Dedifferentiated amniotic fluid mesenchymal stem cell (primary cell): ENCODE data around the gene TJAP1.
A peak's percentile ranks its signal among the peaks of the same experiment; 100 is the strongest.
"Not testable (repeated sequence)": the region's sequence is repeated elsewhere in the genome, so short reads cannot be mapped to it uniquely, and the experiment has no call there.

ENCODE experiments used
- DNase-seq: peaks from one replicate; pipeline ENCODE4 v3.0.0-alpha.2; 2016; ENCODE audit errors: extremely low spot score

The TJAP1 gene

DNA sequence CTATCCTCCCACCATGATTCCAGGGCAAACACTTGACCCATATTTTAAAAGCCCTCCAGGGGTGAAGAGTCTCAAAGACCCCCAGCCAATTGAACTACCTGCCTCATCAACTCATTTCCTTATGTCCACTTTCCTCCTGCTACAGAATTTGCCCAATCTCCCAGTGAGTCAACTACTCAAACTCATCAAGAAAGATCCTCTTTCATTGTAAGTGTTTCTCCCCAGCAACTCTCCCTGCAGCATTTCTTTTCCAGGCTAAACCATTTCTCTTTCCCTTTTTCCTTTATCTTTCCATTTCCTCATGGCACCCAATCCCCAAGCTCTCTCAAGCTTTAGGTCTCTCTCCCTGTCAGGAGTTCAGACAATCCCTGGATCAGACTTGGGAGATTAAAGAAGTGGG is 23.5 kb upstream of the TJAP1 start:
- no peak for DNase-seq

DNA sequence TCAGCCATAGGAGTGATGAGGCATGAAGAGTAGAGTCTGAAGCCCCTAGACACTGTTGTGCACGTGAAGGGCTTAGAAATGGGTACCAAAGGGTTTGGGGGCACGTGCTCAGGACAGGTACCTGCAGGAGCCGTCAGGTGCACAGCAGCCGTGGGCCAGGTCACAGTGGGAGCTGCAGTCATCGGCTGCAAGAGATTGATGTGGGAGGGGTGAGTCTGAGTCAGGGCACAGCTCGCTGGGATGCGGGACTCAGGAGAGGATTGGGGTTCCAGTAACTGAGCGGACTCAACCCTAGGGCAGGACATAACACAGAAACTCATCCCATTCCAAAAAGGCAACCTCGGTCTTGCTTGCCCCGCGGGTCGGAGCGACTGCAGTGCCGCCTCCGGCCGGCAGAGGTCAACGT is 23.1 kb upstream of the TJAP1 start:
- no peak for DNase-seq

DNA sequence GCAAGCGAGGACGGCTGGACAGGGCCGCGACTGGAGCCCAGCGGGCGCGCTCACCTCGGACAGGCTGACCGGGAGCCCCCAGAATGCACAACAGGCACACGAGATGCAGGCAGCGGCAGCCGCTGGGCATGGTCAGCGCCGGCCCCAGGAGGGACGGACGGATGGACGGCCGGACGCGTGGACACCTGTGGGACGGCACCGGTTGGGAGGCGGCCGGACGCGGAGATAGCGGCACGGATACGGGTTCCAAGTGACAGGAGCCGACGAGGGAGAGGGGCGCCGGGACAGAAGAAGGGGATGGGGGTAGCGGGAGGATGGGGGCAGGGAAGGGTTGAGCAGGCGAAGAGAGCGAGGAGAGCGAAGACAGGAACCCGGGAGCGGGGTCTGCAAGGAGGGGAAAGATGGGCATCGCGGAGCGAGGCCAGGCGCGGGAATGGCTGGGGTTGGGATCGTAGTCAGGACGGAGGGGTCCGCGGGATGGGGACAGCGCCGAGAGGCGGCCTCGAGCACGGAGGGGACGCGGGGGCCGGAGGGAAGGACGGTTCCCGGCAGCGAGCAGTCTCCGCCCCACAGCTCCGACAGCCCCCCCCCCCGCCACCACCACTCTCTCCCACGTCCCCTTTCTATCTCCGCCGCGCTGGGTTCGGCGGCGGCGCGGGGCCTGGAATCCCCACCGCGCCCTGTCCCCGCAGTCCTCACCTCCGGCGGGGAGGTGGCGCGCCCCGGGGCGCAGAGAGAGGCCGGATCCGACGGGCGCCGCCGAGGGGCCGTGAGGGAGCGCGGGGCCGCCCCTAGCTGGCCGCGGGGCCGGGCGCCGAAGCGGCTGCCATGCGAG is 22.5 kb upstream of the TJAP1 start:
- DNase-seq: peak; percentile 74

DNA sequence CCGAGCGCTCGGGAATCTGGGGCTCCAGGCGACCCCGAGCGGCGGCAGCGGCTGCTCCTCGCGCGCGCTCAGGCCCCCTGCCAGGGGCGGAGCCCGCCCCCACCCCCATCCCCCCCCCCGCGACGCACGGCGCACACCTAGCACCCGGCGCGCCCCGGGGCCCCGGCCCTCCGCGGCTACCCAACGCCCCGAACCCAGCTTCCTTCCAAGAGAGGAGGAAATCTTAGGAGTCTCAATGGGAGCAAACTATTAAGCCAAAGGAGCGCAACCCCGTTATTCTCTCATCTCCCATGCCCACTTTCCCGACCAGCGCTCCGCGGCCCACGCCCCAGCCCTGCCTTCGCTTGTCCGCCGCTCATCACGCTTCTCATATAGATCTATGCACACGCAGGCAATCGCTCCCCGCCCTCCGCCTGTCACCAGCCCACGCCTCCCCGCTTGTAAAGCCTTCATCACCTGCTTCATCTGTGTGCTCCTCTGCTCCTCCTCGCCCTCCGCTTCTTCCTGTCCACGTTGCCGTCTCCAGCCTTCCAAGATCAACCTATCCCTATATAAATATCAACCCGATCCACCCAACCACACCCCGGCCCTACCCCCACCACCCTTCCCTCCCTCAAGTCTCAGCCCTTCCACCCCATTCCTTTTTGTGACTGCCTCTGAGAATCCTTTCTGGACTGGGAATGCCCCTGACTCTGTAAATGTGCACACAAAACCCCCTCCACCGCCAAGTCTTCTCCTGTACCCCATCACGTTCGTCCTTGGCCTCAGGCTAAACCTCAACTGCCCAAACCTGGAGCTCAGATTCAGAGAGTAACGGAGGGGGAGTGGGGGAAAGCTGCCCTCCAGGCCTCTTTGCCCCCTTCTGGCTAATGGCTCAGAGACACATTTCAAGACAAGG is 21.6 kb upstream of the TJAP1 start, which contains the start of gene DLK2:
TSS of gene DLK2 (minus strand) at position 18 of the 898 bp plus-strand sequence. CDS start 723 bp downstream, outside the sequence.
- no peak for DNase-seq

DNA sequence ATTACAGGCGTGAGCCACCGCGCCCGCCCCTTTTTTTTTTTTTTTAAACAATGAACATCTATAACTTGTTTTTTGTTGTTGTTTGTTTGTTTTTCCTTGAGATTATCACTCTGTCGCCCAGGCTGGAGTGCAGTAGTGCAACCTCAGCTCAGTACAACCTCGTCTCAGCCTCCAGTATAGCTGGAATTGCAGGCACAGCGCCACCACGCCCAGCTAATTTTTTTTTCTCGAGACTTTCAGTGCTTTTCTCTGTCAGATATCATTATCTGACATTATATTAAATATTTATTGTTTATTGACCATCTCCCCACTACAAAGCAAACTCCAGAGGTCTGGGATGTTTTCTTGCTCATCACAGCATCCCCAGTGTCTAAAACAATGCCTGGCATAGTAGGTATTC is 19.7 kb upstream of the TJAP1 start:
- DNase-seq: no peak

DNA sequence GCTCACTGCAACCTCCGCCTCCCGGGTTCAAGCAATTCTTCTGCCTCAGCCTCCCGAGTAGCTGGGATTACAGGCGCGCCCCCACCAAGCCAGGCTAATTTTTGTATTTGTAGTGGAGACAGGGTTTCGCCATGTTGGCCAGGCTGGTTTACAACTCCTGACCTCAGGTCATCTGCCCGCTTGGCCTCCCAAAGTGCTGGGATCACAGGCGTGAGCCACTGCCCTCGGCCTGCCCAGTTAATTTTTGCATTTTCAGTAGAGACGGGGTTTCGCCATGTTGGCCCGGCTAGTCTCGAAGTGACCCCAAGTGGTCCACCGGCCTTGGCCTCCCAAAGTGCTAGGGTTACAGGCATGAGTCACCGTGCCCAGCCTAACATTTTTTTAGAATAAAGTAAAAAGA is 19.2 kb upstream of the TJAP1 start:
- not testable (repeated sequence) for DNase-seq

DNA sequence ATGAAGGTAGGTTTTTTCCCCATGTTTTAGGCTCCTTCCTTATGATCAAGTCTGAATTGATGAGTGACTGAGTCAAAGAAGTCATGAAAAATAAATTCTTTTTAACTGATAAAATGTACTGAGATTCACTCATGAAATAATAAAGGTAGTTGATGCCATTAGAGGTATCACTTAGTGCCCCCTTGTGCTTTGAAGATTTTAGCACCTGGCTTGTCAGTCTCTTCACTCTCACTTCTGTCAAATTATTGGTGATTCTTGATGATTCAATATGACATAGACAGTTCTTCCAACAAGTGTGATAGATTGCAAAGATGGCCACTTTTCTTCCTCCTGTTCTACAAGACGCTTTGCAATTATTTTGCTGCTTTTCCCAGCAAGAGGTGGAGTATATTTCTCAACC is 17.8 kb upstream of the TJAP1 start:
- DNase-seq: no peak

DNA sequence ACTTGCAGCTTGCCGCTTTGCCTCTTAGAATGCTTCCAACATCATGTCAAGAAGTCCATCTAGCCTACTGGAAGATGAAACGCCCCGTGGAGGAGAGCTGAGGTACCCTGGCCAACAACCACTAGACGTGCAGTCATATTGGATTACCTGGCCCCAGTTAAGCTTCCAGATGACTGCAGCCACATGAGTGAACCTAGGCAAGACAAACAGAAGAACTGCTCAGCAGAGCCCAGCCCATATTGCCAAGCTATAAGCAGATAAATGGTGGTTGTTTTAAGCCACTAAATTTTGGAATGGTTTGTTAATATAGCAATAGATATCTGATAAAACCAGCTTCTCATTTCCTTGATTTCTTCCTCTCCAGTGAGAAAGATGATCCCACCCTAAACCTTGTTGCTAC is 17.3 kb upstream of the TJAP1 start:
- DNase-seq: no peak

DNA sequence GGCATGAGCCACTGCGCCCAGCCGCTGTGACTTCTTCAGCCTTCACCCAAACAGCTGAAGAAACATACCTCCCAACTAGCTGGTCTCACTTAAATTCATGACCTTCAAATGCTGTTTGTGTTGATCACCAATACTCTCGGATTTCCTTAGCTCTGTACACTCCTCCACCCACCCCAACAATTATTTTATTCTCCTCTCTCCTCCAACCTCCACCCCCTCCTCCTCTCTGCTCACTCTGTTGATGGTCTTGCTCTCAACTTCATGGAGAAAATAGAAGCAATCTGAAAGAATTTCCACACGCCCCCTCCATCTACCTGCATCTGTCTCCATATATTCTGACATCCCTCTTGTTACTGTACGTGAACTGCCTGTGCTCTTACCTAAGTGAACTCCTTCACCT is 15.4 kb upstream of the TJAP1 start:
- no peak for DNase-seq

DNA sequence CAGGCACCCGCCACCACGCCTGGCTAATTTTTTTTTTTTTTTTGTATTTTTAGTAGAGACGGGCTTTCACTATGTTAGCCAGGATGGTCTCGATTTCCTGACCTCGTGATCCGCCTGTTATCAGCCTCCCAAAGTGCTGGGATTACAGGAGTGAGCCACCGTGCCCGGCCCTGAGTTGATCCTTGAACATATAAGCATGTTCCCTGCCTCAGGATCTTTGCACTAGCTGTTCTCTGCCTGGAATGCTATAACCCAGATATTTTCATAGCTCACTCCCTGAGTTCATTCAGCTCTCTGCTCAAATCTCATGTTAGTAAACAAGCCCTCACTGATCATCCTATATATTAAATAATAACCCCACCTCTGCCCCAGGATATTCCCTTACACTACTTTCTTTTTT is 13.0 kb upstream of the TJAP1 start:
- no peak for DNase-seq

DNA sequence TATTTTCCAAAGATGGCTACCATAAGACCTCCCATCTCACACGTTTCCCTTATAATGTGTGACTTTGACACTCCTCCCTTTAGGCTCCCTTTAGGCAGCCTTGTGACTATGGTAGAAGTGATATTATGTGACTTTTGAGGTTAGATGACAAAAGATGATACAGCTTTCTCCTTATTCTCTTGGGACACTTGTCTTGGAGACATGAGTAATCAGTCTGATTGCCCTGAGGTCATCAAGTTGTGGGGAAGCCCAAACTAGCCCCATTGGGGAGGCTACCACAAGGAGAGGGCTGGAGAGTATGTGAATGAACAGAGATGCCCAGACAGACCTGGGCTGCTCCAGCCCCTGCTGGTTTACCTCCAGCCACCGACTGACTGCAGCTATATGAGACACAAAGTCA is 11.4 kb upstream of the TJAP1 start:
- DNase-seq: no peak

DNA sequence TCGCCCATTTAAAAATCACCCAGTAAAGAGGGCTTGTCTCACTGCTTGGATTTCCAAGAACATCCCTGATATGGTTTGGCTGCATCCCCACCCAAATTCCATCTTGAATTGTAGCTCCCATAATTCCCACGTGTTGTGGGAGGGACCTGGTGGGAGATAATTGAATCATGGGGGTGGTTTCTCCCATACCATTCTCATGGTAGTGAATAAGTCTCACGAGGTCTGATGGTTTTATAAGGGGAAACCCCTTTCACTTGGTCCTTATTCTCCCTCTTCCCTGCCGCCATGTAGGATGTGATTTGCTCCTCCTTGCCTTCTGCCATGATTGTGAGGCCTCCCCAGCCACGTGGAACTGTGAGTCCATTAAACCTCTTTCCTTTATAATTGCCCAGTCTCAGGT is 10.1 kb upstream of the TJAP1 start:
- not testable (repeated sequence) for DNase-seq

DNA sequence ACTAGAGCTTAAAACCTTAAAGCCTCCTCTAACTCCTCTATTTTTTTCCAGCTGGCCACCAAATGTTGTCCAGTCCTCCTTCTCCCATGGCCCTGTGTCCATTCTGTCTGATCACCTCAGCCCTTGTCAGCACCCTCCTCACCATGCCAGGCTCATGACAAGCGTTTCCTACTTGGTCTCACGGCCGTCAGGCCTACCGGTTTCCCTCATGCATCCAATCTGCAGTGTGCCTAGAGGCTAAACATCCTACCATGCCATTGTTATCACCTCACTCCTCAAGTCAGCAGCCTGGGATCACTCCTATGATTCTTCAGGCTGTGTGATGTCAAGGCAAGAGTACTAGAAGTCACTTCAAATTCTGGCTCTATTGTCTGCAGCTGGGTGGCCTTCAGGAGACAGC is 9.6 kb upstream of the TJAP1 start:
- no peak for DNase-seq

DNA sequence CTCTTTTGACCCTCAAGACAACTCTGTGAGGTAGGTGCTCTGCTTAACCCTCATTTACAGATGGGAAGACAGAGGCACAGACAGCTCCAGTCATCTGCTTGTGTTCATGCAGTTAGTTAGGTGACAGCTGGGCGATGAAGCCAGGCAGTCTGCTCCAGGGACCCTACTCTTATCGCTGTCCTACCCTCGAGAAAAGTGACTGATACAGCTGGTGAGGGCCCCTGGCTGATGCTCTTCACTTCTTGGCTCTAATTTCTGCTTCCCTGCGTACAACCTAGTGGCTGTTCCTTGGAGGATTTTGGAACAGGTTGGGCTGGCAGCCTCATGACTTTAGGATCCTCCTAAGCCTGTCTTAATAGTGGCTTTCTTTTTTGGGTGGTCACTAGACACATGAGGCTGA is 9.1 kb upstream of the TJAP1 start:
- DNase-seq: no peak

DNA sequence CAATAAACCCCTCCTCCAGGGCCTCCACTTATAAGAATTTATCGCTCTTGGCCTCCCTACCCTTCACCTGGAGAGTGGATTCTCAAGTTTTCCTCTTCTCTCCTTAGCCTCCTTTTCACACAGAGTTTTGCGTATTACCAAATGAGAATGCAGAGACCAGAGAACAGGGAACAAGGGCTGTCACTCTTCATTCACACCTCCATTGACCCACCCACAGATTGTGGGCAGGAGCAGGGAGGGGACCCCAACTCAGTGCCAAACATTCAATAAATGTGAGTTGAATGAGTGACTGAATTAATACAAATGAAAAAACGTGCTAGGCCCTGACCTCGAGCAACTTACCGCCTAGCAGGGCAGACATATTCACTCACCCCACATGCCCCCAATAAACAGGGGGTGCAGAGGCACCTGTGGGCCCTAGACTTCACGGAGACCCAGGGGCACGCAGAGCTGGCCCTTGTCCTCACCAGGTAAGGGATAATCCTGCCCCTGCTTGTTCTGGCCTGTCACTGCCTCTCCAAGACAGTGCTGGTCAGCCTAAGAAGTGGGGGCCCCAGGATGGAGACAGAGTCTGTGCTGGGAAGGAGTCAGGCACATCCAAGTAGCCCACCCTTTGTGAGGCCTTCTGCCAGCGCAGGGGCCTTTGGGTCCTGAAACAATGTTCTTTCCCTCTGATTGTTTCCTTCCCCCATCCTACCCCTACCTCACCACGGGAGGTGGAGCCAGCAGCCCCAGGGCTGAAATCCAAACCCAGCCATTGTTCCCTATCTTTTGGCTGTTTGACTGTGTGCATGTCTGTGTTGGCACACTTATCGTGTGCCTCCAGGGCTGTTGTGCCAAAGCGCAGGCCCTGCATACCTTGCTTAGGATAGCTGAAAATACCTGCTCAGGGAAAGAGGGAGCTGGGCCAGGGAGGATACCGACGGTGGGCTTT is 8.4 kb upstream of the TJAP1 start:
- no peak for DNase-seq

DNA sequence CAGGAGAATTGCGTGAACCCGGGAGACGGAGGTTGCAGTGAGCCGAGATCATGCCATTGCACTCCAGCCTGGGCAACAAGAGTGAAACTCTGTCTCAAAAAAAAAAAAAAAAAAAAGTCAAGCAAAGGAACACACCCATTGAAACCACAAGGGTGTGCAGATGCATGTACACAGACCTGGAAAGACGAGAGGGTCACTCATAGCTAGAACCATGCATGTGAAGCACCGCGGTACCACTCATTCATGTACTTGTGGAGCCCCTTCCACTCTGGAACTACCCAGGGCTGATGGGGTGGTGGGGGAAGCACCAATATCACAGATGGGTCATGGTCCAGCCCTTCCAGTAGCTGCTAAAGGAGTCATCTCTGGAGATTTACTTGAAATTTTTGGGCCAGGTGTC is 7.4 kb upstream of the TJAP1 start:
- DNase-seq: no peak

DNA sequence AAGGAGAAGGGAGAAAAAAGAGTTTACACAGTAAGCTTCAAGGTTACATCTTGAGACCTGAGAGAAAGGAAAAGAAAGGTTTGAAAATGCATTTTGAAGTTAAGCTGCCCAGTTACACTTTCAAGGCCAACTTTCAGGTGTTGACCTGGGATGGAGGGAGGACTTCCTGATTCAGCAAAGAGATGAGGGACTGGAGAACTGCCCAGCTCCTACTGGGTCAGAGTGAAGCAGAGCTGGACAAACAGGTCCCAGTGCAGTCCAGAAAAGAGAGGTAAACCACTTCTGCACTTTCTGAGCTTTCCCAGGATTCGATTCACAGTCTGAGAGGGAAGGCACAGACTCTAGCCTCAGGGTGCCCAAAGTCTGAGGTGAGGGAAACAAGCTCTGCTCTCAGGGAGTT is 6.0 kb upstream of the TJAP1 start:
- DNase-seq: no peak

DNA sequence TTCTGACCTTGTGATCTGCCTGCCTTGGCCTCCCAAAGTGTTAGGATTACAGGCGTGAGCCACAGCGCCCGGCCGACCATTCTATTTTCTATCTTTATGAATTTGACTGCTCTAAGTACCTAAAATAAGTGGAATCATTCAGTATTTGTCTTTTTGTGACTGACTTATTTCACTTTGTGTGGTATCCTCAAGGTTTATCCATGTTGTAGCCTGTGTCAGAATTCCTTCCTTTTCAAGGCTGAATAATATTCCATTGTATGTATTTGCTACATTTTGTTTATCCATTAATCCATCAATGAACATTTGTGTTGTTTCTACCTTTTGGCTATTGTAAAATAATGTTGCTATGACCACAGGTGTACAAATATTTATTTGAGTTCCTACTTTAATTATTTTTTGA is 4.9 kb upstream of the TJAP1 start:
- DNase-seq: no peak

DNA sequence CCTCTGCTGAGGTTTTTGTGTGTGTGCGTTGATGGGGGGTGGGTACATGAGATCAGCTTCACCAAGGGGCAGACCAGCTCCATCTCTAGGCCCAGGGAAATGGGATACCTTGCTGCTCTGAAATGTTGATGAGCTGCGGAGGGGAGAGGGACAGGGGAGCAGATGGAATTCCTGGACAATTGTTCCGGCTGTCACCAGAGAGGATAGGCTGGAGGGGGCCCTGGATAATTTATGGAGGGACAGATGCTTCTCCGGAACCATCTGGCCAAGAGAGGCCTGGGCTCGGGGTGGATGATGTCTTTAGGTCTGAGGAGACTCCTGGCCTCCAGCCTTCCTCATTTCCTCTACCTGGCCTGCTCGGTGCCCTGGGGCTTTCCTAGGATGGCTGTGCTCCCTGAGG is 1.9 kb upstream of the TJAP1 start:
- DNase-seq: no peak

DNA sequence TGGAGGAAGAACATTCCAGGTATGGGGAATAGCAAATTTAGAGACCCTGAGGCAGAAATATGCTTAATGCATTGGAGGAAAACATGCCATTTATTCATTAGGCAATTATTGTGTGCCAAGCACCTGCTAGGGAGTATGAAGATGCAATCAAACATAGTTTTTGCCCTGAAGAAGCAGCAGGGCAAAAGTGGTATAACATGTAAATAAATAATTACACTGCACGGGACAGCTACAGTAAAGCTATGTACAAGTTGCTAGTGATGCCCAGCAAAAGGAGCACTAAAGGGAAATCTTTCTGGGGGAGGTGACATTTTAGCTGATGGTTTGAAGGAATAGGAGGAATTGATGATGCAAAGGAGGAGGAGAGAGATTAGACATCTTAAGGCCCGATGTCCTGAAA is 624 bp upstream of the TJAP1 start:
- no peak for DNase-seq

DNA sequence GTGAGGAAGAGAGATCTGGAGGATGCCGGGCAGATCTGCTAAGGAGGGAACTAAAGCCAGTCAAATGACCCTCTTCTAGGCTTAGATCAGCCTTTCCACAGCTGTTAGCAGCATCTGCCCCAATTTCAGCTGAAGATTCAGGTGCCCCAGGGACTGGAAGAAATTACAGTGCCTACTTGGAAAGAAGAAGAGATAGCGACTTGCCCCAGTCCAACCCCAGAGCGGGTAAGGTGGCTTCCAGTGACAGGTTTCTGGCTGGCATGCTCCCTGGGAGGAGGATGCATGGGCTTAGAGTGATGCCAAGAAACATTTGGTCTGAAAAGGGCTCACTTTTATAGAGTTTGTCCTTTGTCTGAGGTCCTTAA is 620 bp downstream of the TJAP1 start:
- no peak for DNase-seq

DNA sequence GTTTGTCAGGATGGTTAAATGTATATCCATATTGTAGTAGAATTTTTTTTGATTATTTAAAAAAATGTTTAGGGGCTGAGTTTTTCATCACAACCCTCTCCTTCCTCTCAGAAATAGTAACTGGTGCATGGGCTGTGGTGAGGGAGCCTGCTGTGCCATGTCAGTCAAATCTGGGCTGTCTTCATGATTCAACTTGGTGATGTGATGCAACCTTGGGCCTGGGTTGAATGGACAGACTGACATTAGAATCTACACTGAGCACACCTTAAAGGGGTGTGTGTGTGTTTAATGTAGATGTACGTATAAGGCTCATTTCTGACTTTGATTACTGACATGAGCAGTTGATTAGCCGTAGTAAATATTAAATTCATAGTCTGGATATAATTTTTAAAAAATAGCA is 3.7 kb downstream of the TJAP1 start:
- DNase-seq: no peak
